HG03064 (cell line): ENCODE data around the gene PIAS1.

ENCODE experiments used
- ATAC-seq: cut with Tn5 transposase; IDR thresholded peaks from one replicate; pipeline ENCODE4 v1.9.1; 2021; ENCODE audit warnings: low read depth; ENCODE audit not compliant: unreplicated experiment

The PIAS1 gene

GRCh38 chr15:68061602-68062001 lies 7.5 kb downstream of the PIAS1 start:
- no peak for ATAC-seq

DNA sequence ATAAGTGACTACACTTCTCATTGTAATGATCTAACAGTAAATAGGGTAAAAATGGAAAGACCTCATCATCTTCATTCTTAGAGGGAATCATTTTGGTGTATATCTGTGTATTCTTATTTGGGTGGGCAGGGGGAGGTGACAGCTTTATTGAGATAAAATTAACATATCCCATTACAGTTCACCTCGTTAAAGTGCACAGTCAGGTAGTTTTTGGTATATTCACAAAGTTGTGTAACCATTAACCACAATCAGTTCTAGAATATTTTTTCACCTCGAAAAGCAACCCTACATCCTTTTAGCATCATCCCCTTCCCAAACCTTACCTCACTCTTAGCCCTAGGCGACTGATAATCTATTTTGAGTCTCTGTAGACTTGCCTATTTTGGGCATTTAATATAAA lies 8.1 kb downstream of the PIAS1 start:
- ATAC-seq = no peak

- ATAC-seq = no peak
Measured at GRCh38 chr15:68062946-68063465, 8.9 kb downstream of the PIAS1 start.

DNA sequence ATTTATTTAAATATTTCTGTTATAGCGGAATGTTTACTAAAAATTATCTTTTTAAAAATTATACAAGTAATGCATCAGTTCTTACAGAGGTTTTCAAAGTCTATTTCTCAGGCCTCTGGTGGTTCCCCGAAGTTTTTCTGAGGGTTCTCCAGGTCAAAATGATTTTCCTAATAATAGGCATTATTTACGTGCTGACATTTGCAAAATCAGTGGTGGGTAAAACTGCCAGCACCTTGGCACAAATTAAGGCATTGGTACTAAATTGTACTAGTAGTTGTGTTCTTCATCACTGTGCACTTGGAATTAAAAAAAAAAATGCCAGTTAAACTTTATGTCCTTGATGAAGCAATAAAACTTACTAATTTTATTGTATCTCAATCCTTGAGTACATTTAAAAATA lies 9.5 kb downstream of the PIAS1 start:
- ATAC-seq = no peak

- no peak for ATAC-seq
Measured at GRCh38 chr15:68073576-68074288, 19.6 kb downstream of the PIAS1 start.

DNA sequence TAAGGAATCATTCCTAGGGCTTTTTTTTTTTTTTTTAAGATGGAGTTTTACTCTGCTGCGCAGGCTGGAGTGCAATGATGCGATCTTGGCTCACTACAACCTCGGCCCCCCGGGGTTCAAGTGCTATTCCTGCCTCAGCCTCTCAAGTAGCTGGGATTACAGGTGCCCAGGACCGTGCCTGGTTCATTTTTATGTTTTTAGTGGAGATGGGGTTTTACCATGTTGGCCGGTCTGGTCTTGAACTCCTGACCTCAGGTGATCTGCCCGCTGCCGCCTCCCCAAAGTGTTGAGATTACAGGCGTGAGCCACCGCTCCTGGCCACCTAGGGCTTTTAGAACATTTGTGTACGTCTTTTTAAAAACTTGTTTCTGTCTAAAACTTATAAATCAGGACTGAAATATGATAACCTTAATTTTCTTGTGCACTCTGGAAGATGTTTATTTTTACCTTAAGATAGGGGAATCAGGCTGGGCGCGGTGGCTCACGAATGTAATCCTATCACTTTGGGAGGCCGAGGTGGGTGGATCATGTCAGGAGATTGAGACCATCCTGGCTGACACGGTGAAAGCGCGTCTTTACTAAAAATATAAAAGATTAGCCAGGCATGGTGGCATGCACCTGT lies 21.8 kb downstream of the PIAS1 start:
- ATAC-seq = no peak

GRCh38 chr15:68078365-68078764 lies 24.2 kb downstream of the PIAS1 start:
- ATAC-seq = no peak

DNA sequence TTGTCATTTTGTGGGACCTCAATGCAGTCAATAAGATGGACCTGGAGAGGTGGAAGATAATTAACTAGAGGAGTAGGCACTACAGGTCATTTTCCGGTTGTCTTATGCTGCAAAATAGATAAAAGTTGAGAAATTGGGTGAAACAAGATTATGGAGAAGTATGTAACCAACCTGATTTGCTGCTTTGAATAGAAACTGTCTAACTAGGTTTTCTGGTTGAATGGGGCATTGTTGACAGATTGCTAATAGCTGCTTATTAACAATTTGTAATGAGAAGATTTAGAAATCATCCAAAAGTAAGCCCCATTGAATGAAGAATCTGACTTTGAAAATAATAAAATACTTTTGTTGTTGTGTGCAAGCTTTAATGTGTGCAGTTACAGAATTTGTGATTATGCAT lies 26.2 kb downstream of the PIAS1 start:
- ATAC-seq = no peak

DNA sequence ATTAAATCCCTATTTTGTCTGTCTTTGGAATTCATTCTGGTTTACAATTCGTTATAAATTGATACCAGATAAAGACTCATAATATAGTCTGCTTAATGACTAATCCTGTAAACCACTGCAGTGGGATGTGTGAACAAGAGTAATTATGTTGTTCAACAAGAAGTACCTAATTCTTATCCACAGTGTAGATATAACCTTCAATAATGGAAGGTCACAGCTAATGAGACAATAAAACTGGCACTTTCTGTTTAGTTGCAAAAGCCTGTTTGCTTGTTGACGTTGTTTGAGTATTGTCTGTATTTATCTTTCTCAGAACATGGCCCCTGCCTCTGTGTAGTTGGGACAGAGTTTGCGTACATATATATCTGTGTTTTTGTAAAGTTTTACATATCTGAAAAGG lies 26.7 kb downstream of the PIAS1 start:
- ATAC-seq = no peak

DNA sequence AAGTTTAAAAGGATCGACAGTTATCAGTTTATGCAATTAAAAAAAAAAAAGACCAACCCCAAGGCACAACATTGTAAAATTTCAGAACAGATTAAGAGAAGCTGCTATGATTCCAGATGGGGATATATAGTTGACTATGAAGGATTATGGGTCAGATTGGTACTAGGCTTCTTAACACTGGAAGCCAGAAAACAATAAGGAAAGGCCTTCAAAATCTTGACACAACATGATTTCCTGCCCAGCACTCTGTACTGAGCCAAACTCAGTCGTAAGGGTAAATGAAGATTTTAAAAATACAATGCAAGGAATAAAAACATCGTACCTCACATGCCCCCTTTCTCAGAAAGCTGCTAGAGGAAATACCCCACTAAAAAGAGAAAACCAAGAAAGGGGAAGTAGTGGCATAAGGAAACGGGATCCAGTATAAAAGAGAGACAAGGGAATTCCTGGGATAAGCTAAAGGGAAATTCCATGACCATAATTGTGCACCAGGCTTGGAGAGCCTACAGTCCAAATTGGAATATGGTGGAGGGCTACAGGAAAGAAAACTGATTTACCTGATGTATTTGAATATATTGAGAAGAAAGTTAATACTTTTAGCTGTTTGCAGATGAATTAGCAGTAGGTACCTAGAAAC lies 27.9 kb downstream of the PIAS1 start:
- ATAC-seq = no peak

- no peak for ATAC-seq
Measured at GRCh38 chr15:68082735-68083134, 28.6 kb downstream of the PIAS1 start.

GRCh38 chr15:68083463-68083862 lies 29.3 kb downstream of the PIAS1 start:
- no peak for ATAC-seq

DNA sequence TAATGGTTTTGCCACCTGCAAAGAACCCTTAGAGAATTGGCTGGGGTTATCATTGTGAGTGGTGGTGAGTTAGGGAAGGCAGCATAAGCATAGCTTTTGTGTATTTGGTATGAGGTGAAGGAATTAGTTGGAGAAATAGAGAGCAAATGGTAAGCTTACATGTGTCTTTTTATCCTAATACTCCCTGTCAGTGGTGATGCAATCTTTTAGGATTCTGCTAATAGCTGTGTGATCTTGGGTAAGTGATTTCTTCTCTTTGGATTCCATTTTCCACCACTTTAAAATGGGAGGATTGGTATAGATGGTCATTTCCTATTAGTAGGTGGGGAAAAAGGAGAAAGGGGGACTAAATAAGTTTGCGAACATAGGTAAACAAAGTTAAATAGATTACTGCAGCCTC lies 30.9 kb downstream of the PIAS1 start:
- no peak for ATAC-seq

DNA sequence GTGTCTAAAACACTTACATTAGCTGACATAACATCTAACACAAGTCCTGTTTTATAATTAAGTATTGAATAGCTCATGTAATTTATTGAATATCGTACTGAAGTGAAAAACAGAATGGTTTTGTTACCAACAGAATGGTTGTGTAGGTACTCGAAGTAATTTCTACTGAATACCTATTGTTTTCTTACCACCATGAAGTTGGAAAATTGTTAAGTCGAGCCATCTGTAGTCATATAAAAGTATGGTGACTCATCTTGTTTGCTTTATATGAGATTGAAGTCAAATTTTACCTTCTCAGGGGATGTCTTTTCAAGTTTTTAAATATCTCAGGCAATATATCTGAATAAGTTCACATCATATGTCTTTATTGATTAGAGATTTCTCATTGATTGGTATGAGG lies 37.6 kb downstream of the PIAS1 start:
- ATAC-seq = no peak

DNA sequence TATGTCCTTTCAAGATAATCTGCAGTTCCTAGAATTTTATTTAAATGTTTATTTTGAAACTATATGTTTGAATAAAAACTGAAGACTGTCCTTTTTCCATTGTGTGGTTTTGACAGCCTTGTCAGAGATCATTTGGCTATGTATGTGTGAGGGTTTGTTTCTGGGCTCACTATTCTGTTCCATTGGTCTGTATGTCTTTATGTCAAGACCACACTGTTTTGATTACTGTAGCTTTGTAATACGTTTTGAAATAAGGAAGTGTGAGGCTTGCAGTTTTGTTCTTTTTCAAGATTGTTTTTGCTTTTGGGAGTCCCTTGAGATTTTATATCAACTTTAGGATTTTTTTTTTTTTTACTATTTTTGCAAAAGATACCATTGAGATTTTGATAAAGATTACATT lies 42.0 kb downstream of the PIAS1 start:
- no peak for ATAC-seq

- ATAC-seq = no peak
Measured at GRCh38 chr15:68097029-68097428, 42.9 kb downstream of the PIAS1 start.

DNA sequence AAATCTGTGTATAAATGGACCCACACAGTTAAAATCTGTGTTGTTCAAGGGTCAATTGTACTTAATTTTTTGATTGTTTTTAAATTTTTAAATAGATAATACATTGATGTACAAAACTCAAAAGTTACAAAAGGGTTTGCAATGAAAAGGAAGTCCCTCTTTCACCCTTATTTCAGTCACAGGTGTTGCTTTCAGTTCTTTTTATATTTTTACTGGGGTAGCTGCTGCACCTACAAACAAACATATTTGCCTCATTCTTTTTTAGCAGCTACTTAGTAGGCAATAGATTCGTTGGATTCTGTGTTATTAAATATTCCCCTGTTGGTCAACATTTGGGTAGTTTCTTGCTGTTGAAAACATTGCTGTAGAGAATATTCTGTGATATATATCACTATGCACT lies 44.4 kb downstream of the PIAS1 start:
- no peak for ATAC-seq

- no peak for ATAC-seq
Measured at GRCh38 chr15:68100194-68100593, 46.1 kb downstream of the PIAS1 start.

DNA sequence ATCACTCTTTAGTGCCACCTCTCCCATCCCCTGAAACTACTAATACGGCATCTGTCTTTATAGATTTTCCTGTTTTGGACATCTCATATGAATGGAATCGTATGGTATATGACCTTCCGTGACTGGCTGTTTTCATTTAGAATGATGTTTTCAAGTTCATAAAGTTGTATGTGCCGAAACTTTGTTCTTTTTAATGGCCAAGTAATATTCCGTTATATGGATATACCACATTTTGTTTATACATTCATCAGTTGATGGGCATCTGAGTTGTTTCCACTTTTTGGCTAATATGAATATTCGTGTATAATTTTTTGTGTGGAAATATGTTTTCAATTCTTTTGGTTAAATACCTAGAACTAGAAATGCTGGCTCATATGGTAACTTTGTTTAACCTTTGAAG lies 49.5 kb downstream of the PIAS1 start:
- ATAC-seq = no peak

GRCh38 chr15:68106656-68107055 lies 52.5 kb downstream of the PIAS1 start:
- no peak for ATAC-seq

DNA sequence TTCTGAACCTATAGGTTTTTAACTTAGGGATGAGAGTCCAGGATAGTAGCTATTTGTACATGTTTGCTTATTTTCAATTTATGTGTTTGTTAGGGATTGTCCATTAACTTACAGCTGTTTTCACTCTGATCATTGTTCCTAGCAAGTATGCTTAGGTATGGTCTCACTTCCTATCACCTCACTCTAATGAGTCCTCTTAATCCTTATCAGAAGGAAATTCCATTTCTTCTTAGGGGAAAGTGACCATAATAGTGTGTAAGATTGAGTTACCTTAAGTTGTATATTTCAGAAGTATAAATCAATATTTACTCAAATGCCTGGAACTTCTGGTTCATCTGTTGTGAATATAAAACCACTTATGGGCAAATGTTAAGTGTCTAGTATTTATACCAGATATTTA lies 53.0 kb downstream of the PIAS1 start:
- ATAC-seq = no peak

GRCh38 chr15:68112706-68113105 lies 58.6 kb downstream of the PIAS1 start:
- ATAC-seq = no peak
